Lower leg skin (tissue), 4 donors: ENCODE measurements around the gene ITGA7. TPM values are rescaled to one million over a fixed set of nuclear protein-coding genes. Genes with fewer than 3 reads are reported as not detected.

ENCODE experiments used
- DNase-seq, 2 donors: peaks; one replicate each; pipeline ENCODE4 v3.0.0-alpha.2; 2019; ENCODE audit warnings: low spot score in 2 of 2
- H3K4me3 ChIP-seq: fragments of 200-600 bp; sonication (generic); 2 replicates; pipeline ENCODE4 v1.5.1; 2017; ENCODE audit warnings: mild to moderate bottlenecking, low read depth; ENCODE audit not compliant: poor library complexity, severe bottlenecking
- CTCF ChIP-seq, 3 donors: fragments of 450-650 bp; IDR thresholded peaks; one replicate each; pipeline ENCODE4 v1.5.1; 2016; ENCODE audit warnings: antibody characterized with exemption in 3 of 3, mild to moderate bottlenecking in 3 of 3, moderate library complexity in 2 of 3
- POLR2A ChIP-seq, 2 donors: fragments of 450-650 bp; IDR thresholded peaks; one replicate each; pipeline ENCODE4 v1.6.1; 2016 to 2017; ENCODE audit warnings: antibody characterized with exemption in 2 of 2, mild to moderate bottlenecking in 1 of 2, moderate library complexity in 1 of 2
- WGBS, 2 donors: methylation state at CpG; one replicate each; pipeline ENCODE4 v1.1.5; 2018; 5-methylcytosine and 5-hydroxymethylcytosine counted together
- intact Hi-C: fragments of 100-400 bp; cut with DNase I; formaldehyde crosslinking; loops from one replicate; pipeline ENCODE4 v1.15.0; 2023; ENCODE audit warnings: low total_unique reads
- total RNA-seq, 4 donors: library from RNA; depleted of rRNA; stranded (reverse); fragments of >200 nt; gene quantifications; one replicate each; pipeline ENCODE4 v1.1.0, GENCODE V29; 2016

The ITGA7 gene
- total RNA-seq, 4 donors from 2014 or later, result 11.0 to 20.9 (median 12.8) TPM

DNA sequence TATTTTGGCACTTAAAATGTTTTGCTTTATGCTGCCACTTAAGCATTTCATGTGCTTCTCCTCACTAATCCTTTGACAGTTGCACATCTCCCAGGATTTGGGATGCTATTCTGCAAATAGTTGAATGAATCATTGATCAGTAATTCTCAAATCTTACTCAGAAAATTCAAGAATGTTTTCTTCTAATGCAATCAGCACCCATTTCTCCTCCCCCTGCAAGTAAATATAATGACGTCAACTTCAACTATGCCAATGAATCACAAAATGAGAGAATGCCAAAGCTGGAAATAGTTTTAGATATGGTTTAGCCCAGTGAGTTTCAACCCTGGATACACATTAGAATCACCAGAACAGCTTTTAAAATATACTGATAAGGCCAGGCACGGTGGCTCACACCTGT is 6.0 kb upstream of the ITGA7 start:
- intact Hi-C loops, result no loop called here
- 56 to 63% methylated on average over 2 of the region's 2 CpGs for WGBS, 2 donors
- DNase-seq, result no peak
- no peak for TF ChIP-seq POLR2A (IDR thresholded peaks at IDR 0.05)
- TF ChIP-seq CTCF (IDR thresholded peaks at IDR 0.05), result no peak
- no peak overlapping the region for H3K4me3 ChIP-seq

DNA sequence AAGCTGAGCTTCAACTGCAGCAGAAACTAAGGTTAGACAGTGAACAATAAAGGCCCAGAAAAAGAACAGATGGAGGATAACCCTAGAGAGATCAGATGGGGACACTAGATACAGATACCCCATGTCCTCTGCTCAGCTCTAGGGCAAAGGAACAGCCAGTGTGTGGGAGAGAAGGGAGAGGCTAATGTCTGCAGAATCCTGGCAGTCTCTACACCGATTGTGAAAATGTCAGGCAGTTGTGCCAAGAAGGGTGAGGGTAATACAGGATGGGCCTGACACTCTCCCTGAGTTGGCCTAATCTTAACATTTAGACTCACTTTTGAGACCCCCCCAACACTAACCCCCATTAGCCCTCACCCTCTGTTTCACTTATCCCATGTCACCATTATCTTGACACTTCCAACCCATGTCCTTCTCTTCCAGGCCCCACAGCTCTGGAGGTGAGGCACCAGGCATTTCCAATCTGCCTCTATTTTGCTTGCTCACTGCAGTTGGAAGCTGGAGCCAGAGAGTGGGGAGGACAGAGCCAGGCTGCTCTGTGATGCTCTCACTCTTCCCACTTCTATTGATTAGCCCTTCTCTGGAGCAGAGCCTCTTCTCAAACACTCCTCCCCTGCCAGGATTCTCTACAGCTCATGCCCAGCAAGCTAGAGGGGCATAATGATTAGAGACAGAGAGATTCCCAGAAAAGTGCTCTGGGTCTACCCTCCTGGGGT is 5.2 kb upstream of the ITGA7 start:
- no peak for TF ChIP-seq CTCF (IDR thresholded peaks at IDR 0.05)
- TF ChIP-seq POLR2A (IDR thresholded peaks at IDR 0.05), result no peak
- no peak for DNase-seq
- WGBS, 2 donors, result 24 to 26% methylated on average over 1 of the region's 1 CpG
- H3K4me3 ChIP-seq, result no peak overlapping the region
- intact Hi-C loops, result no loop called here

DNA sequence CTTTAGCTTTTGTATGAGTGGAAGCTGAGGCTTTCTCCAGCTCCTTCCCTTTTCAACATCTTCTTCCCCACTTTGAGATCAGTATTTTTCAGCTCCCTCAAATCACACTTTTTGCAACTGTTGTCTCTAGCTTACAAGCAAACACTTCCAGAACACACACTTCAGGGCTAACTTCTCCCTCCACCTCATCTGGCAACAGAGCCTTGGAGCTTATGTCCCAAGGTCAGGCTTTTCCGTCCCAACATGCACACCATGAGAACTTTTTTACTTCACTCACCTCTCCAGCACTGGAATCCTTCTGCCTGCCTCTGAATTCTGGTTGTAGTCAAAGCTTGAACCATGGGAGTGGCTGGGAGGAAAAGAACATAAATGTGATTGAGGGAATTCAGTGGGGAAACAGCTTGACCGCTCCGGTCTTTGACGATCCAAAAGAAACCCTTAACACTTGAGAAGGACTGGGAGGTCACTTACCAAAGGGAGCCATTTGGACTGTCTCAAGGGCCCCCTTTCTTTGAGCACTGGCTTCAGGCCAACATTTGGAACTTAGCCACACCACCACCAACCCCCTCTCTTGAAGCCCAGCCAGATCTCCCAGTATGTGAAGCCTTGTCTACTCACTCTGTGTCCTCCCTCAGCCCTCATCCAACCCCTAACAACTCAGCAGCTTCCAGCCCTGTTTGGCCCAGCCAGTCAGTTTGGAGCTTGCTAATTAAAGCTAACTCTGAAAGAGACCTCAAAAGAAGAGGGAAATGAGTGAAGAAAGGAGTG is 4.3 kb upstream of the ITGA7 start:
- intact Hi-C loops, result no loop called here
- no peak overlapping the region for H3K4me3 ChIP-seq
- 59 to 77% methylated on average over 4 of the region's 4 CpGs for WGBS, 2 donors
- TF ChIP-seq POLR2A (IDR thresholded peaks at IDR 0.05) (no peak), CTCF (IDR thresholded peaks at IDR 0.05) (no peak)
- DNase-seq, result no peak

GRCh38 chr12:55708695-55709233 is 1.1 kb upstream of the ITGA7 start:
- intact Hi-C loops, result no loop called here
- 18 to 27% methylated on average over 3 of the region's 3 CpGs for WGBS, 2 donors
- TF ChIP-seq CTCF (IDR thresholded peaks at IDR 0.05) (no peak), POLR2A (IDR thresholded peaks at IDR 0.05) (no peak)
- DNase-seq, result no peak
- no peak overlapping the region for H3K4me3 ChIP-seq

DNA sequence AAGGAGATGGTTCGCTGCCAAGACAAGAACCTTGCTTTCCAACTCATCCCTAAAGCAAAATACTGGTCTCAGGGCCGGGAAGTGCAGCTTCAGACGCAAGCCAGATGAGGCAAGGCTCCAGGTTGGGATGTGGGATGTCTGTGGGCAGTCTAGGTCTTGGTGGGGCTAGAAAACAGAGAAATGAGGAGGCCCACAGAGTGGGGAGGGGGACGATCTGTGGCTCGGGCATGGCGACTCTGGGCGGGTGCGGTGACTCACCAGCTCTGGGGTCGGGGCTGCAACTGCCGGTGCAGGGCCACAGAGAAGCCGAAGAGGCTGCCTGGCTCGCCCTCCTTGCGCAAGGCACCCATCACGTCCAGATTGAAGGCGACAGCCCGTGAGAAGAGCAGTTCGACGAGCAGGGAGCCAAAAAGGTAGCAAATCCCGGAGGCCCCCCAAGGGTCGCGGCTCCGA is 459 bp downstream of the ITGA7 start:
- no peak for DNase-seq
- TF ChIP-seq POLR2A (IDR thresholded peaks at IDR 0.05) (no peak), CTCF (IDR thresholded peaks at IDR 0.05) (no peak)
- H3K4me3 ChIP-seq, result peak overlapping the region; percentile 14
- intact Hi-C loops, result no loop called here
- 7 to 17% methylated on average over 22 of the region's 22 CpGs for WGBS, 2 donors
